ENCODE results near the gene CC2D2A. TPM values are rescaled to one million over a fixed set of nuclear protein-coding genes. Genes with fewer than 3 reads are reported as not detected.

The CC2D2A gene
- total RNA-seq, 1 donor from 2014 or later, result 25.8 TPM

- H3K27ac Mint-ChIP-seq, result no peak overlapping the region
- peaks cover 45% of the 10 kb centered on the region for H3K9me3 Mint-ChIP-seq (ENCODE audit: low read depth)
- peaks cover 68% of the 10 kb centered on the region for H3K36me3 Mint-ChIP-seq (ENCODE audit: insufficient read depth)
- H3K27me3 Mint-ChIP-seq, result no peaks in the 10 kb centered on the region
- H3K4me3 Mint-ChIP-seq (ENCODE audit: low read depth), result no peak overlapping the region
- no peaks in the 10 kb centered on the region for H3K4me1 Mint-ChIP-seq (ENCODE audit: low read depth)
- TF ChIP-seq CTCF (IDR thresholded peaks at IDR 0.05; ENCODE audit: unreplicated experiment), result no peak
- DNase-seq (ENCODE audit: low spot score, unreplicated experiment), result no peak
These were observed 19.9 kb downstream of the CC2D2A start for GRCh38 chr4:15489551-15489950.

- Mint-ChIP-seq H3K27ac (no peak overlapping the region), H3K36me3 (ENCODE audit: insufficient read depth) (peaks cover 38% of the 10 kb centered on the region), H3K4me1 (ENCODE audit: low read depth) (no peaks in the 10 kb centered on the region), H3K9me3 (ENCODE audit: low read depth) (peaks cover 16% of the 10 kb centered on the region), H3K27me3 (no peaks in the 10 kb centered on the region), H3K4me3 (ENCODE audit: low read depth) (no peak overlapping the region)
- no peak for DNase-seq (ENCODE audit: low spot score, unreplicated experiment)
- TF ChIP-seq CTCF (IDR thresholded peaks at IDR 0.05; ENCODE audit: unreplicated experiment), result no peak
These were observed 23.7 kb downstream of the CC2D2A start for GRCh38 chr4:15493411-15493810.

- no peak overlapping the region for H3K27ac Mint-ChIP-seq
- H3K4me3 Mint-ChIP-seq (ENCODE audit: low read depth), result no peak overlapping the region
- DNase-seq (ENCODE audit: low spot score, unreplicated experiment), result no peak
- peaks cover 20% of the 10 kb centered on the region for H3K36me3 Mint-ChIP-seq (ENCODE audit: insufficient read depth)
- H3K9me3 Mint-ChIP-seq (ENCODE audit: low read depth), result peaks cover 9% of the 10 kb centered on the region
- no peak for TF ChIP-seq CTCF (IDR thresholded peaks at IDR 0.05; ENCODE audit: unreplicated experiment)
- H3K4me1 Mint-ChIP-seq (ENCODE audit: low read depth), result peaks cover 1% of the 10 kb centered on the region
- no peaks in the 10 kb centered on the region for H3K27me3 Mint-ChIP-seq
These were observed 25.9 kb downstream of the CC2D2A start for GRCh38 chr4:15495621-15496020.

GRCh38 chr4:15498356-15498755 is 28.7 kb downstream of the CC2D2A start:
- Mint-ChIP-seq H3K27me3 (no peaks in the 10 kb centered on the region), H3K4me3 (ENCODE audit: low read depth) (no peak overlapping the region), H3K27ac (no peak overlapping the region), H3K36me3 (ENCODE audit: insufficient read depth) (peaks cover 9% of the 10 kb centered on the region), H3K9me3 (ENCODE audit: low read depth) (peaks cover 4% of the 10 kb centered on the region), H3K4me1 (ENCODE audit: low read depth) (peaks cover 1% of the 10 kb centered on the region)
- TF ChIP-seq CTCF (IDR thresholded peaks at IDR 0.05; ENCODE audit: unreplicated experiment), result no peak
- no peak for DNase-seq (ENCODE audit: low spot score, unreplicated experiment)

GRCh38 chr4:15500701-15501100 is 31.0 kb downstream of the CC2D2A start:
- Mint-ChIP-seq H3K27me3 (no peaks in the 10 kb centered on the region), H3K27ac (no peak overlapping the region), H3K9me3 (ENCODE audit: low read depth) (peaks cover 4% of the 10 kb centered on the region), H3K4me1 (ENCODE audit: low read depth) (peaks cover 1% of the 10 kb centered on the region), H3K4me3 (ENCODE audit: low read depth) (no peak overlapping the region), H3K36me3 (ENCODE audit: insufficient read depth) (peaks cover 6% of the 10 kb centered on the region)
- no peak for TF ChIP-seq CTCF (IDR thresholded peaks at IDR 0.05; ENCODE audit: unreplicated experiment)
- DNase-seq (ENCODE audit: low spot score, unreplicated experiment), result no peak

Measured in progenitor cell of endocrine pancreas (in vitro differentiated cells).